ENCODE data around the gene TMSB15A.
"Not testable (repeated sequence)": the region's sequence is repeated elsewhere in the genome, so short reads cannot be mapped to it uniquely, and the experiment has no call there.

TMSB15A gene

GRCh38 chrX:102517326-102517725, 787 bp upstream of the TMSB15A start:
- H3K4me3 ChIP-seq (ENCODE audit: low read depth, low read length): no peak overlapping the region
- TF ChIP-seq CTCF (IDR thresholded peaks at IDR 0.05; ENCODE audit: borderline replicate concordance, insufficient read depth, low read depth, low read length): no peak

DNA sequence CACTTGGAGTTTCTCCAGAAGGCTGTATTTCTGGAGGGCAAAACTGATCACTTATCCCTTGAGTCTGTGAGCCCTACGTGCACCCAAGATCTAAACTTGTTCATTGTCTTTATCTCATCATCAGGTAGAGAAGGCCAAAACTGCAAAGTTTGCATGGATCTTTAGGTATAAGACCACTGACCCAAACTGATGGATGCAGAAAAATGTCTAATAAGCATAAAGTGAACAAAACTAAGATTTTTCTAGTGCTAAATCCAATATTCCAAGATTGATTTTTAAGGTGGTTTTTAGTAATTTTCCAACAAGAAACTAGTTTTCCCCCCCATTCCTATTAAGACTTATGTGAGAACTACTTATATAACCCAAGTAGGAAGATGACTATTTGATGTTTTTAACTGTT, 2.0 kb downstream of the TMSB15A start:
- no peak for TF ChIP-seq CTCF (IDR thresholded peaks at IDR 0.05; ENCODE audit: borderline replicate concordance, insufficient read depth, low read depth, low read length)
- no peak overlapping the region for H3K4me3 ChIP-seq (ENCODE audit: low read depth, low read length)

GRCh38 chrX:102498732-102499131, 17.8 kb downstream of the TMSB15A start:
- no peak overlapping the region for H3K4me3 ChIP-seq (ENCODE audit: low read depth, low read length)
- no peak for TF ChIP-seq CTCF (IDR thresholded peaks at IDR 0.05; ENCODE audit: borderline replicate concordance, insufficient read depth, low read depth, low read length)

- H3K4me3 ChIP-seq (ENCODE audit: low read depth, low read length): no peak overlapping the region
- TF ChIP-seq CTCF (IDR thresholded peaks at IDR 0.05; ENCODE audit: borderline replicate concordance, insufficient read depth, low read depth, low read length): no peak
These were observed 24.8 kb downstream of the TMSB15A start for GRCh38 chrX:102491766-102492165.

- not testable (repeated sequence) for H3K4me3 ChIP-seq (ENCODE audit: low read depth, low read length)
These were observed 37.8 kb downstream of the TMSB15A start for GRCh38 chrX:102478765-102479164.

- H3K4me3 ChIP-seq (ENCODE audit: low read depth, low read length): not testable (repeated sequence)
These were observed 44.7 kb downstream of the TMSB15A start, which contains the start of gene TCP11X2 for GRCh38 chrX:102471762-102472220. TCP11X2 (minus strand) TSS chrX:102471812.

- H3K4me3 ChIP-seq (ENCODE audit: low read depth, low read length): not testable (repeated sequence)
These were observed 46.3 kb downstream of the TMSB15A start for GRCh38 chrX:102470215-102470614.
